ENCODE measurements around the gene HBS1L. TPM values are rescaled to one million over a fixed set of nuclear protein-coding genes. Genes with fewer than 3 reads are reported as not detected.

The HBS1L gene
- total RNA-seq, 3 donors from 2014 or later (not counting 1 experiment from before 2014, with no cell fraction given) = 75.3 to 82.2 (median 80.1) TPM

DNA sequence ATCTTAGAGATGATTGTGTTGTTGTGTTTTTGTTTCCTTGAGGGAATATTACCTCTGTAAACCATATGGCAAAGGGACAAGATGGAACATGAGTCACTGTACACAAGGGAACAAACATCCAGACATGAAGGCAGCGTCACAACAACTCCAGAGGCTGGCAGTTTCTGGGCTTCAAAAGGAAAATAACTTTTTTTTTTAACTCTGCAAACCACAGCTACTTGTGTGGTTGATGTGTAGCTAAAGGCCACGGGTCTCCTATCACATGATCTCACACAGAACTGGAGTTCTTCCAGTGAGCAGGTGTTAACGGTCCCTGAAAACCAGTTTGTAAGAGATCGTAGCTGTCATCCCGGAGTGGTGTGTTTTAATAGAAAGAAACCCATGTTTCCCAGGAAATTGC, 33.2 kb upstream of the HBS1L start:
- H3K36me3 ChIP-seq (ENCODE audit: control insufficient read depth, insufficient read depth, low read length) = no peaks in the 10 kb centered on the region
- 0% methylated on average over 4 of the region's 5 CpGs for WGBS (ENCODE audit: insufficient coverage)
- H3K4me3 ChIP-seq (ENCODE audit: low read length) = no peak overlapping the region
- H3K27ac ChIP-seq (ENCODE audit: low read length) = peak overlapping the region; percentile 43
- Mint-ChIP-seq H3K4me1 (peaks cover 36% of the 10 kb centered on the region in 2 donors), H3K27ac (peak overlapping the region in 1 of 2 donors; percentile 70), H3K9me3 (no peaks in the 10 kb centered on the region), H3K4me3 (peak overlapping the region; percentile 25), H3K36me3 (no peaks in the 10 kb centered on the region), H3K27me3 (ENCODE audit: low read depth in 2 of 2) (no peaks in the 10 kb centered on the region)
- H3K27me3 ChIP-seq (ENCODE audit: control insufficient read depth, insufficient read depth, low read length) = no peaks in the 10 kb centered on the region
- ATAC-seq (peak; percentile 47 to 68 (median 56)), DNase-seq (peak in 1 of 2 donors; percentile 77)
- intact Hi-C loops (cut with micrococcal nuclease) = loop anchor here (2.0 kb wide), 1 partner anchor 95 kb away; no protein-coding TSS in a partner anchor
- TF ChIP-seq, protein P1, sequence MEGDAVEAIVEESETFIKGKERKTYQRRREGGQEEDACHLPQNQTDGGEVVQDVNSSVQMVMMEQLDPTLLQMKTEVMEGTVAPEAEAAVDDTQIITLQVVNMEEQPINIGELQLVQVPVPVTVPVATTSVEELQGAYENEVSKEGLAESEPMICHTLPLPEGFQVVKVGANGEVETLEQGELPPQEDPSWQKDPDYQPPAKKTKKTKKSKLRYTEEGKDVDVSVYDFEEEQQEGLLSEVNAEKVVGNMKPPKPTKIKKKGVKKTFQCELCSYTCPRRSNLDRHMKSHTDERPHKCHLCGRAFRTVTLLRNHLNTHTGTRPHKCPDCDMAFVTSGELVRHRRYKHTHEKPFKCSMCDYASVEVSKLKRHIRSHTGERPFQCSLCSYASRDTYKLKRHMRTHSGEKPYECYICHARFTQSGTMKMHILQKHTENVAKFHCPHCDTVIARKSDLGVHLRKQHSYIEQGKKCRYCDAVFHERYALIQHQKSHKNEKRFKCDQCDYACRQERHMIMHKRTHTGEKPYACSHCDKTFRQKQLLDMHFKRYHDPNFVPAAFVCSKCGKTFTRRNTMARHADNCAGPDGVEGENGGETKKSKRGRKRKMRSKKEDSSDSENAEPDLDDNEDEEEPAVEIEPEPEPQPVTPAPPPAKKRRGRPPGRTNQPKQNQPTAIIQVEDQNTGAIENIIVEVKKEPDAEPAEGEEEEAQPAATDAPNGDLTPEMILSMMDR (IDR thresholded peaks at IDR 0.05) = no peak
- peaks cover 11% of the 10 kb centered on the region for H3K4me1 ChIP-seq (ENCODE audit: control insufficient read depth, insufficient read depth, low read length)
- no peaks in the 10 kb centered on the region for H3K9me3 ChIP-seq (ENCODE audit: control insufficient read depth, insufficient read depth, low read length)

DNA sequence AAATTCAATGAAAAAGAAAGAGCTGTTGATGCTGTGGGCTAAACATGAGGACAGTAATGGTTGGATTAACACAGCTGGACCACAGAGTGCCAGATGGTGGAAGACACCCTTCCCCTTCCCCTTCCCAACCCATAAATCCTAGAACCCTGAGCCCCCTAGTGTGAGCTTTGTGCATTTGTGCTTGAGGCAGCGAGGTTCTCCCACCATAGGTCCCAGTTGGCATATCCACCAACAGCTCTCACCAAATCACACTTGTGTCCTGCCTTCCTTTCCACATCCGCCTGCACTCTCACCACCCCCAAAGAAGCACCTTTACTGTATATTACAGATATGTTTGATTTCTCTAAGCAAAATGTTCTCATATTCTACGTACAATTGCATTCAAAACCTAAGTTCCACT, 32.8 kb upstream of the HBS1L start:
- H3K4me3 ChIP-seq (ENCODE audit: low read length) = no peak overlapping the region
- H3K36me3 ChIP-seq (ENCODE audit: control insufficient read depth, insufficient read depth, low read length) = no peaks in the 10 kb centered on the region
- H3K36me3 Mint-ChIP-seq = no peaks in the 10 kb centered on the region
- H3K4me3 Mint-ChIP-seq = peak overlapping the region; percentile 25
- H3K4me1 ChIP-seq (ENCODE audit: control insufficient read depth, insufficient read depth, low read length) = peaks cover 11% of the 10 kb centered on the region
- TF ChIP-seq, protein P1 (IDR thresholded peaks at IDR 0.05) = no peak
- peak in 1 of 3 donors; percentile 27 for ATAC-seq
- no peaks in the 10 kb centered on the region for H3K27me3 Mint-ChIP-seq (ENCODE audit: low read depth in 2 of 2)
- H3K9me3 ChIP-seq (ENCODE audit: control insufficient read depth, insufficient read depth, low read length) = peaks cover under 1% of the 10 kb centered on the region
- no peaks in the 10 kb centered on the region for H3K27me3 ChIP-seq (ENCODE audit: control insufficient read depth, insufficient read depth, low read length)
- peak in 1 of 2 donors; percentile 54 for DNase-seq
- peak overlapping the region in 1 of 2 donors; percentile 70 for H3K27ac Mint-ChIP-seq
- no peaks in the 10 kb centered on the region for H3K9me3 Mint-ChIP-seq
- 45% methylated on average over 2 of the region's 3 CpGs for WGBS (ENCODE audit: insufficient coverage)
- H3K4me1 Mint-ChIP-seq = peaks cover 36% of the 10 kb centered on the region in 2 donors
- H3K27ac ChIP-seq (ENCODE audit: low read length) = peak overlapping the region; percentile 43
- intact Hi-C loops (cut with micrococcal nuclease) = no loop called here

DNA sequence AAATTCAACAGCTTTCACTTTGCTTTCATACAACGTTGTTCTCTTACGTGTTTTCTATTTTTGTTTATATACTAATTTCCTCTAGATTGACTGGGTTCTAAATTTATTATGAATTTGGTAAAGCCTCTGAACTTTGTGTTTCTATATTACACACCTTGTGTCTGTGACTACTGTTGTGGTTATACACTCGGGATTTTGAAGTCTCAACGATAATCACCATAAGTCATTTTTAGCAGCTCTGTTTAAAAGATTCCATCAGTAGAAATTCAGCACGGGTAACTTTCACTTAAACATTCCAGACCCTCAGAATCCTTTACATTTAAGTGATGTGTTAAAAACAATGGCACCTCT, 31.8 kb upstream of the HBS1L start:
- DNase-seq = no peak
- intact Hi-C loops (cut with micrococcal nuclease) = no loop called here

More for the DNA sequence above, 31.8 kb upstream of the HBS1L start:
- H3K27ac ChIP-seq (ENCODE audit: low read length) = no peak overlapping the region
- peaks cover 0 to 7% of the 10 kb centered on the region in 2 donors for H3K27me3 Mint-ChIP-seq (ENCODE audit: low read depth in 2 of 2)
- H3K9me3 Mint-ChIP-seq = peaks cover 2 to 7% of the 10 kb centered on the region in 2 donors
- ATAC-seq = no peak
- H3K36me3 ChIP-seq (ENCODE audit: control insufficient read depth, insufficient read depth, low read length) = no peaks in the 10 kb centered on the region
- TF ChIP-seq, protein P1 (IDR thresholded peaks at IDR 0.05) = no peak
- H3K4me1 Mint-ChIP-seq = peaks cover 36% of the 10 kb centered on the region in 2 donors
- H3K4me1 ChIP-seq (ENCODE audit: control insufficient read depth, insufficient read depth, low read length) = peaks cover 11% of the 10 kb centered on the region
- WGBS (ENCODE audit: insufficient coverage) = 8% methylated on average over 2 of the region's 5 CpGs
- H3K4me3 Mint-ChIP-seq = no peak overlapping the region
- no peaks in the 10 kb centered on the region for H3K27me3 ChIP-seq (ENCODE audit: control insufficient read depth, insufficient read depth, low read length)
- no peak overlapping the region for H3K4me3 ChIP-seq (ENCODE audit: low read length)
- peaks cover 7% of the 10 kb centered on the region for H3K36me3 Mint-ChIP-seq
- H3K27ac Mint-ChIP-seq = peak overlapping the region in 1 of 2 donors; percentile 47
- peaks cover 2% of the 10 kb centered on the region for H3K9me3 ChIP-seq (ENCODE audit: control insufficient read depth, insufficient read depth, low read length)
